Endodermal cell (in vitro differentiated cells): ENCODE data around the gene SLC35F6. TPM values are rescaled to one million over a fixed set of nuclear protein-coding genes. Genes with fewer than 3 reads are reported as not detected.

Experiments
- DNase-seq: peaks from one replicate; pipeline ENCODE4 v3.0.0-alpha.2; 2017
- H3K27ac ChIP-seq: 2 replicates; pipeline ENCODE4 v1.5.1; 2013; ENCODE audit warnings: mild to moderate bottlenecking, low read depth, low read length, moderate library complexity
- H3K27me3 ChIP-seq: 2 replicates; pipeline ENCODE4 v1.6.1; 2013; ENCODE audit warnings: mild to moderate bottlenecking, low read length, moderate library complexity; ENCODE audit not compliant: insufficient read depth, control insufficient read depth, poor library complexity, severe bottlenecking
- H3K36me3 ChIP-seq: 2 replicates; pipeline ENCODE4 v1.7.0; 2013; ENCODE audit warnings: mild to moderate bottlenecking, low read length, moderate library complexity; ENCODE audit not compliant: control insufficient read depth, insufficient read depth
- H3K4me1 ChIP-seq: one replicate; pipeline ENCODE4 v1.7.0; 2013; ENCODE audit warnings: low read length; ENCODE audit not compliant: control insufficient read depth, insufficient read depth
- H3K4me3 ChIP-seq: 2 replicates; pipeline ENCODE4 v1.5.1; 2013; ENCODE audit warnings: mild to moderate bottlenecking, low read length, moderate library complexity
- H3K9ac ChIP-seq: 2 replicates; pipeline ENCODE4 v1.6.1; 2013; ENCODE audit warnings: mild to moderate bottlenecking, low read length, moderate library complexity; ENCODE audit not compliant: poor library complexity, severe bottlenecking; ENCODE audit errors: extremely low read depth
- H3K9me3 ChIP-seq: 2 replicates; pipeline ENCODE4 v1.6.1; 2013; ENCODE audit warnings: mild to moderate bottlenecking, low read length, moderate library complexity; ENCODE audit not compliant: control insufficient read depth
- H3K27ac Mint-ChIP-seq: 2 replicates; pipeline ENCODE4 v1.8.0; 2020; ENCODE audit warnings: mixed read lengths
- H3K27me3 Mint-ChIP-seq: 2 replicates; pipeline ENCODE4 v1.8.0; 2021; ENCODE audit warnings: mild to moderate bottlenecking, mixed read lengths; ENCODE audit not compliant: insufficient read depth
- H3K36me3 Mint-ChIP-seq: 2 replicates; pipeline ENCODE4 v1.8.0; 2020; ENCODE audit warnings: low read depth, mixed read lengths
- H3K4me1 Mint-ChIP-seq: 2 replicates; pipeline ENCODE4 v1.8.0; 2020; ENCODE audit warnings: mixed read lengths
- H3K4me3 Mint-ChIP-seq: 2 replicates; pipeline ENCODE4 v1.8.0; 2020; ENCODE audit warnings: mild to moderate bottlenecking, moderate library complexity, mixed read lengths
- H3K9me3 Mint-ChIP-seq: 2 replicates; pipeline ENCODE4 v1.8.0; 2020; ENCODE audit warnings: mild to moderate bottlenecking, mixed read lengths
- WGBS, 2 experiments: methylation state at CpG; one replicate each; pipeline versions ENCODE4 v1.1.5 to v1.1.7; 2013; ENCODE audit warnings: missing lambda C conversion rate in 2 of 2, mixed read lengths in 1 of 2; ENCODE audit not compliant: insufficient coverage in 1 of 2, insufficient read length in 1 of 2; 5-methylcytosine and 5-hydroxymethylcytosine counted together
- long read RNA-seq, 4 experiments: library from polyadenylated mRNA in 2 of 4; library from RNA in 1 of 4; library from capped mRNA in 1 of 4; stranded (forward) in 3 of 4; unstranded in 1 of 4; transcript quantifications; one replicate each; pipeline ENCODE4 v2.0.0, GENCODE V29; 2020 to 2021; ENCODE audit warnings: inconsistent platforms in 1 of 4
- polyA plus RNA-seq, 2 experiments: library from polyadenylated mRNA; stranded (reverse); fragments of 50-300 nt; gene quantifications; one replicate each; pipeline ENCODE4 v1.2.3, GENCODE V29; 2013
- total RNA-seq, 2 donors: library from RNA; stranded (reverse); fragmentation: NEBNext Ultra II Directional in 1 of 2; extraction: Animal tissue kit (Norgen Biotek cat#: 25700) in 1 of 2; gene quantifications; 2 replicates in 1 of 2; 3 replicates in 1 of 2; pipeline ENCODE4 v1.2.1, GENCODE V29; 2021
- TF ChIP-seq, protein P1 (sequence below): fragments of 200-600 bp; sonication (generic); conservative IDR thresholded peaks from 2 replicates; pipeline ENCODE4 v1.5.0; 2021; ENCODE audit warnings: antibody characterized with exemption, mild to moderate bottlenecking

Gene SLC35F6
- total RNA-seq, result 10 to 100 TPM; 23.3 to 24.8 TPM
- polyA plus RNA-seq (2013, experiment 1 of 2), result 13.4 TPM
- polyA plus RNA-seq (2013, experiment 2 of 2), result 12.8 TPM
- long read RNA-seq, experiment 1, partial matches to known transcripts, result 0 of 1 reads
- long read RNA-seq, experiment 1, other reads (novel, unspliced or antisense), result 0 of 1 reads
- long read RNA-seq, experiment 2, transcript SLC35F6-201 (6 exons, 3,898 nt), result major isoform, 14 of 18 reads
- long read RNA-seq, experiment 2, partial matches to known transcripts, result 0 of 18 reads
- long read RNA-seq, experiment 2, other reads (novel, unspliced or antisense), result 1 of 18 reads
- long read RNA-seq, experiment 3, transcript SLC35F6-201 (6 exons, 3,898 nt), result major isoform, 16 of 23 reads
- long read RNA-seq, experiment 3, partial matches to known transcripts, result 0 of 23 reads
- long read RNA-seq, experiment 3, other reads (novel, unspliced or antisense), result 5 of 23 reads
- long read RNA-seq, experiment 4, transcript SLC35F6-201 (6 exons, 3,898 nt), result major isoform, 11 of 14 reads
- long read RNA-seq, experiment 4, partial matches to known transcripts, result 0 of 14 reads
- long read RNA-seq, experiment 4, other reads (novel, unspliced or antisense), result 2 of 14 reads

DNA sequence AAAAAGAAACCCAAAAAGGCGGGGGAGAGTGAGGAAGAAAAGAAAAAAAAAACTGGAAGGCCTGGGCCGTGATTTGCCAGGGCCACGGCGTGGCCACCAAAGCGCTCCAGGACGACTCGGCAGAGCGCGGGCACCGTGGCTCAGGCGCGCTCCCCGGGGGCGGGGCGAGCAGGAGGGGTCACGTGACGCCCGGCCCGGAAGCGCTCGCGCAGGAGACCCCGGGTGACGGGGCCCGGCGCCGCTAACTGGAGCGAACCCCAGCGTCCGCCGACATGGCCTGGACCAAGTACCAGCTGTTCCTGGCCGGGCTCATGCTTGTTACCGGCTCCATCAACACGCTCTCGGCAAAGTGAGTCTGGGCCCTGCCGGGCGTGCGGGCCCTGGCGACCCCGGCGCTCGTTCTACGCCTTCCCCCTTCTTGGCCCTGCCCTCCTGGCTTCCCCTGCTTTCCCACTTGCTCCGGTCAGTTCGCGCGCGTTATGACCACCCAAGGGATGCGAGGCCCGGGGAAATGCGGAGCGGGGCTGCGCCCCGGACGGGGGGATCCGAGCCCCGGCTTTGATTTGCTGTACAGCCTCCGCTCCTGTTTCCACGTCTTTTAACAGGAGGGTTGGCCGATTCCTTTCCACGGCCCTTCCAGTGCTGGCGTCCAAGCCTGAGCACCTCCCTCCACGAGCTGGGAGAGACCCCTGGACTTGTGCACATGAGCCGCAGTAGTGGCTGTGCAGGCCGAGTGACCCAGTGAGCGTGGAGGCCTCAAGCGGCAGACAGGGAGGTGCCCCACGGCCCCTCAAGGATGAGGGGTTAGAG, at the start of gene SLC35F6:
Gene SLC35F6, plus strand, starts transcription at position 207 of the 810 bp plus-strand sequence. Its CDS starts 66 bp downstream, at position 273.
- peaks cover 16% of the 10 kb centered on the region for H3K4me1 ChIP-seq
- no peak within 1 kb of the TSS for H3K27ac ChIP-seq
- TF ChIP-seq, protein P1, sequence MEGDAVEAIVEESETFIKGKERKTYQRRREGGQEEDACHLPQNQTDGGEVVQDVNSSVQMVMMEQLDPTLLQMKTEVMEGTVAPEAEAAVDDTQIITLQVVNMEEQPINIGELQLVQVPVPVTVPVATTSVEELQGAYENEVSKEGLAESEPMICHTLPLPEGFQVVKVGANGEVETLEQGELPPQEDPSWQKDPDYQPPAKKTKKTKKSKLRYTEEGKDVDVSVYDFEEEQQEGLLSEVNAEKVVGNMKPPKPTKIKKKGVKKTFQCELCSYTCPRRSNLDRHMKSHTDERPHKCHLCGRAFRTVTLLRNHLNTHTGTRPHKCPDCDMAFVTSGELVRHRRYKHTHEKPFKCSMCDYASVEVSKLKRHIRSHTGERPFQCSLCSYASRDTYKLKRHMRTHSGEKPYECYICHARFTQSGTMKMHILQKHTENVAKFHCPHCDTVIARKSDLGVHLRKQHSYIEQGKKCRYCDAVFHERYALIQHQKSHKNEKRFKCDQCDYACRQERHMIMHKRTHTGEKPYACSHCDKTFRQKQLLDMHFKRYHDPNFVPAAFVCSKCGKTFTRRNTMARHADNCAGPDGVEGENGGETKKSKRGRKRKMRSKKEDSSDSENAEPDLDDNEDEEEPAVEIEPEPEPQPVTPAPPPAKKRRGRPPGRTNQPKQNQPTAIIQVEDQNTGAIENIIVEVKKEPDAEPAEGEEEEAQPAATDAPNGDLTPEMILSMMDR, result no peak
- Mint-ChIP-seq H3K4me3 (peak within 1 kb of the TSS; percentile 84), H3K27me3 (no peaks in the 10 kb centered on the region), H3K9me3 (no peaks in the 10 kb centered on the region), H3K36me3 (no peaks in the 10 kb centered on the region), H3K27ac (peak within 1 kb of the TSS; percentile 85), H3K4me1 (peaks cover 23% of the 10 kb centered on the region)
- no peaks in the 10 kb centered on the region for H3K36me3 ChIP-seq
- peak within 1 kb of the TSS; percentile 74 for H3K9ac ChIP-seq
- peak within 1 kb of the TSS; percentile 95 for H3K4me3 ChIP-seq
- H3K9me3 ChIP-seq, result no peaks in the 10 kb centered on the region
- peak; percentile 91 for DNase-seq
- H3K27me3 ChIP-seq, result no peaks in the 10 kb centered on the region
- 3 to 7% methylated on average over 39 to 68 of the region's 68 CpGs for WGBS, 2 experiments

DNA sequence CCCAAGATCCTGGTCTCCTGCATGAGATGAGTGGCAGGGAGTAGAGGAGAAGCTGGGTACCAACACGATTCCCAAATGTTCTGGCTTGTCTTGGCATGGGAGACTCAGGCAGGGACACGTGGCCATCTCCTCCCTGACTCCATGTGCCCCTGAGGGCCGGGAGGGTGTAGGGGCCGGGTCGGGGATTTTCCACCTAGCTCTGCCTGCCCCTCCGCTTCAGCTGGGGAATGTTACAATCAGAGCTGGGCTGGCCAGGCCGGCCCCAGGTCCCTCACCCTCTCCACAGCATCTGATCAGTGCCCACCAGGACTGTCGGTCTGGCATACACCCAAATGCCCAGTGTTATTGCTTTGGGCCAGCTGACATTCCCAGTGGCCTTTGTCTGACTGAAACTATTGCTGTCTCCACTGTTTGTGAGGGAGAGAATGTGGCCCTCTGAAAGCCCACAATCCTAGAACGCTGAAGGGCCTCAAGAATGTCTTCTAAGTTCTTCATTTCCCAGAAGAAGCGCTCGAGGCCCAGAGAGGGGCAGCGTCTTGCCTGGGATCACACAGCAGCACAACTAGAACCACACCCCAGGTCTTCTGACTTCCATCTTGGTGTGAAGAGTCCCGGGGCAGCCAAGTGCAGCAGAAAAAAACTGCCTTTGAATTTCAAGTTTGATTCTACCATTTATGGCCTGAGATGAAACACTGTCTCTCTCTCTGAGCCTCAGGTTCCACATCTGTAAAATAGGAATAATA, 48.4 kb upstream of the SLC35F6 start:
- no peaks in the 10 kb centered on the region for H3K27me3 Mint-ChIP-seq
- no peaks in the 10 kb centered on the region for H3K9me3 Mint-ChIP-seq
- TF ChIP-seq, protein P1, result no peak
- no peaks in the 10 kb centered on the region for H3K36me3 Mint-ChIP-seq
- Histone ChIP-seq H3K36me3 (no peaks in the 10 kb centered on the region), H3K27me3 (no peaks in the 10 kb centered on the region), H3K9me3 (no peaks in the 10 kb centered on the region), H3K9ac (no peak overlapping the region), H3K27ac (no peak overlapping the region), H3K4me1 (no peaks in the 10 kb centered on the region), H3K4me3 (no peak overlapping the region)
- no peak overlapping the region for H3K4me3 Mint-ChIP-seq
- H3K27ac Mint-ChIP-seq, result no peak overlapping the region
- H3K4me1 Mint-ChIP-seq, result peaks cover 4% of the 10 kb centered on the region
- no peak for DNase-seq
- 88 to 90% methylated on average over 11 to 13 of the region's 13 CpGs for WGBS, 2 experiments

GRCh38 chr2:26716340-26716739, 47.7 kb upstream of the SLC35F6 start:
- H3K27ac ChIP-seq, result no peak overlapping the region
- Mint-ChIP-seq H3K9me3 (no peaks in the 10 kb centered on the region), H3K4me1 (peaks cover 5% of the 10 kb centered on the region), H3K4me3 (no peak overlapping the region), H3K27ac (no peak overlapping the region), H3K36me3 (no peaks in the 10 kb centered on the region), H3K27me3 (no peaks in the 10 kb centered on the region)
- H3K36me3 ChIP-seq, result no peaks in the 10 kb centered on the region
- 86 to 89% methylated on average over 2 to 3 of the region's 3 CpGs for WGBS, 2 experiments
- no peak for DNase-seq
- no peaks in the 10 kb centered on the region for H3K27me3 ChIP-seq
- no peaks in the 10 kb centered on the region for H3K9me3 ChIP-seq
- H3K9ac ChIP-seq, result no peak overlapping the region
- H3K4me3 ChIP-seq, result no peak overlapping the region
- no peaks in the 10 kb centered on the region for H3K4me1 ChIP-seq
- TF ChIP-seq, protein P1, result no peak
